Hematopoietic multipotent progenitor cell treated with erythropoietin and hydrocortisone succinate and interleukin-3 and kit ligand, for 6 days (in vitro differentiated cells): ENCODE results near the gene CYP2F1.
"Not testable (repeated sequence)": the region's sequence is repeated elsewhere in the genome, so short reads cannot be mapped to it uniquely, and the experiment has no call there.

Experiments used
- DNase-seq: peaks from one replicate; pipeline ENCODE4 v3.0.0-alpha.2; 2015

The CYP2F1 gene

DNA sequence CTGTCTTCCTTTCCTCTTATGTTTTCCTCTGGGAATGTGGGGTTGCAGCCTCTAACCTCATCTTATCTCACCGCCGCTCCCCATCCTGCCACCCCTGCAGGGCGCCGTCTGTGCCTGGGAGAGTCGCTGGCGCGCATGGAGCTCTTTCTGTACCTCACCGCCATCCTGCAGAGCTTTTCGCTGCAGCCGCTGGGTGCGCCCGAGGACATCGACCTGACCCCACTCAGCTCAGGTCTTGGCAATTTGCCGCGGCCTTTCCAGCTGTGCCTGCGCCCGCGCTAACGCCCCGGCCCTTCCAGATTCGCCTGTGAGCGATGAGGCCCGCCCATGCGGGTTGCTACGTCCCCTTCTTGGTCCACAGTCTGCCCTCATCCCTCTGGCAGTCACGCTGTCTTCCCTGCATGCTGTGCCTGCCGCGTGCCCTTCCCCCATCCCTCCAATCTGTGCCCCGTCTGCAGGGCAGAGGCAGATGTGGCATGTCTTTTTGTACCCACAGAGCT, 13.6 kb downstream of the CYP2F1 start:
- peak; percentile 80 for DNase-seq

DNA sequence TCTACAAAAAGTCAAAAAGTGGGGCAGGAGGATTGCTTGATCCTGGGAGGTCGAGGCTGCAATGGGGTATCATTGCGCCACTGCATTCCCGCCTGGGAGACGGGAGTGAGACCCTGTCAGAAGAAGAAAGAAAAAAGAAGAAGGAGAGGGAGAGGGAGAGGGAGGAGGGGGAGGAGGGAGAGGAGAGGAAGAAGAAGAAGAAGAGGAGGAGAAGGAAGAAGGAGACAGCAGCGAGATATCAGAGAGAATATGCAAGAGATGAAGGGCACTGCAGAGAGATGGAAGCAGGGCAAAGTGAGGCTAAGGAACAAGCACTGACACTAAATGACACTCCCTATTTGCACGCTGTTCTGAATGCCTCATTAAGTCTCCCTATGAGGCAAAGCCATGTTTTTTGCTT, 14.5 kb downstream of the CYP2F1 start:
- DNase-seq: no peak

- DNase-seq: no peak
Observed at GRCh38 chr19:41131186-41131585, 17.0 kb downstream of the CYP2F1 start.

- no peak for DNase-seq
Observed at GRCh38 chr19:41133260-41133659, 19.0 kb downstream of the CYP2F1 start.

GRCh38 chr19:41134616-41135015, 20.4 kb downstream of the CYP2F1 start:
- no peak for DNase-seq

GRCh38 chr19:41135390-41136384, 21.5 kb downstream of the CYP2F1 start:
- DNase-seq: peak; percentile 50

GRCh38 chr19:41136636-41137455, 22.6 kb downstream of the CYP2F1 start:
- peak; percentile 55 for DNase-seq

DNA sequence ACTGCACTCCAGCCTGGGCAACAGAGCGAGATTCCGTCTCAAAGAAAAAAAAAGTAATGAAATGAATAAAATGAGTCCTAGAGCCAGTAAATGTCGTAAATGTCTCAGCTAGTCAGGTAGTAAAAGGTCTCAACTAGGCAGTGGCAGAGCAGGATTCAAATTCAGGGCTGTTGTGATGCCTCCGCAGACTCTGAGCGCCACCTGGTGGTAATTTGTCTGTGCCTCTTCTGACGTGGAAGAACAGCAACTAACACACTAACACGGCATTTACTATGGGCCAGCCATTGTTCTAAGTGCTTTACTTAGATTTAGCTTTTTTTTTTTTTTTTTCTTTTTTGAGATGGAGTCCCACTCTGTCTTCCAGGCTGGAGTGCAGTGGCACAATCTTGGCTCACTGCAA, 30.2 kb downstream of the CYP2F1 start:
- peak; percentile 94 for DNase-seq

GRCh38 chr19:41149831-41150230, 35.6 kb downstream of the CYP2F1 start:
- DNase-seq: no peak

DNA sequence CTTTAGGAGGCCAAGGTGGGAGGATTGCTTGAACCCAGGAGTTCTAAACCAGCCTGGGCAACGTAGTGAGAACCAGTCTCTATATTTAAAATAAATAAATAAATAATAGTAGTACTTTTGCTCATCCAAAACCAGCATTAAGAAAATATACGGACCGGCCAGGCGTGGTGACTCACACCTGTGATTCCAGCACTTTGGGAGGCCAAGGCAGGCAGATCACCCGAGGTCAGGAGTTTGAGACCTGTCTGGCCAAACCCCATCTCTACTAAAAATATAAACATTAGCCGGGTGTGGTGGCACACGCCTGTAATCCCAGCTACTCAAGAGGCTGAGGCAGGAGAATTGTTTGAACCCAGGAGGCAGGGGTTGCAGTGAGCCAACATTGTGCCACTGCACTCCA, 36.8 kb downstream of the CYP2F1 start:
- not testable (repeated sequence) for DNase-seq

DNA sequence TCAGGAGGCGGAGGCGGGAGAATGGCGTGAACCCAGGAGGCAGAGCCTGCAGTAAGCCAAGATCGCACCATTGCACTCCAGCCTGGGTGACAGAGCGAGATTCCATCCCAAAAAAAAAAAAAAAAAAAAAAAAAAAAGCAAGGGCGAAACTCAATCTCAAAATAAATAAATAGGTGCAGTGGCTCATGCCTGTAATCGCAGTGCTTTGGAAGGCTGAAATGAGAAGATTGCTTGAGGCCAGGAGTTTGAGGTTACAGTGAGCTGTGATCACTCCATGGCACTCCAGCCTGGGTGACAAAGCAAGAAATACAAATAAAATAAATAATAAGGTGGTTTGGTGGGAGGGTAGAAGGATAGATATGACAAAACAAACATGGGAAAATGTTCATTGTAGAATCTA, 39.8 kb downstream of the CYP2F1 start:
- DNase-seq: no peak

DNA sequence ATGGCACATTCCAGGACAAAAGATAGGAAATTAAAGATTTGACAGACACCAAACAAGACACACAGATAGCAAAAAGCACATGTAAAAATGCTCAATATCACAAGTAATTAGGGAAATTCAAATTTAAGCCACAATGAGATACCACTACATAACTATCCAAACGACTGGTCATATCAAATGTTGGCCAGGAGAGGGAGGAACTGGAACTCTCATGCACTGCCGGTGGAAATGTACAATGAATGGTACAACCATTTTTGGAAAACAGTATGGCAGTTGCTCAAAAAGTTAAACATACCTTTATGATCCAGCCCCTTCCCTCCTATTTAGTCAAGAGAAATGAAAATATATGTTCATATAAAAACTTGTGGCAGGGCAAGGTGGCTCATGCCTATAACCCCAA, 42.0 kb downstream of the CYP2F1 start:
- DNase-seq: peak; percentile 23

GRCh38 chr19:41159881-41160280, 45.6 kb downstream of the CYP2F1 start:
- peak; percentile 94 for DNase-seq

- no peak for DNase-seq
Observed at GRCh38 chr19:41161903-41162302, 47.7 kb downstream of the CYP2F1 start.

DNA sequence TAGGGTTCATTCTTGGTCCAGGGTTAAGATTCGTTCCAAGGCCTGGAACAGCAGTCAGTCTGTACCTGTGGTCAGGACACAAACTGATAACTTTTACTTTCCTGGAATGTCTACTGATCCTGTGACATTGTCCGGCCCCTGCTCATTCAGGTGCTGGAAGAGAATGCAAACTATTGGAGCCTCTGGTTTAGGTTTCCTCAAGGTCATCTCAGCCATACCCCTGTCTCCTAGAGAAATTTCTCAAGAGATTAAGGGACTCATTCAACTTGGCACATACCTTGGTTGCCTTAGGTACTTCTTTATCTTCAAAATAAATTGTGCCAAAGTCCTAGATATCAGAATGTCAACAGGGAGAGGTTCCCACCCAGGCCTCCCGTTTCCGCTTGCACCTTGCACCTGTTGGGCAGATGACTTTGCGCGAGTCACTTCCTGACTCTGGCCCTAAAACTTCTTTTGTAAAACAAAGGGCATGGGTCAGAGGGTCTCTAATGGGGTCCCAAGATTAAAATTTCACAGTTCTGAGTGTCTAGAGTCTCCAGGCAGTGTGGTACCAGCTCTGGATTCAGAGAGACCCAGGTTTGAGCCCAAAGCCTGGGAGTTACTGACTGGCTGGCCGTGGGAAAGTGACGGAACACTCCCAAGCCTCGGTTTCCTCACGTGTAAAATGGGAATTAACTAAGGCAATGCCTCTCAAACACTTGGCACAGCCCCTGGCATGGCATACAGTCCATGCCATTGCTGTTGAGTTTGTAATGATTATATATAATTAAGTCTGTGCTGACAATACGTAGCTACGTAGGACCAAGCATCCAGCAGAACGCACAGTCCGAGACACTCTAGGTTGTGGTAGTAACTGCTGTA, 52.9 kb downstream of the CYP2F1 start:
- no peak for DNase-seq

DNA sequence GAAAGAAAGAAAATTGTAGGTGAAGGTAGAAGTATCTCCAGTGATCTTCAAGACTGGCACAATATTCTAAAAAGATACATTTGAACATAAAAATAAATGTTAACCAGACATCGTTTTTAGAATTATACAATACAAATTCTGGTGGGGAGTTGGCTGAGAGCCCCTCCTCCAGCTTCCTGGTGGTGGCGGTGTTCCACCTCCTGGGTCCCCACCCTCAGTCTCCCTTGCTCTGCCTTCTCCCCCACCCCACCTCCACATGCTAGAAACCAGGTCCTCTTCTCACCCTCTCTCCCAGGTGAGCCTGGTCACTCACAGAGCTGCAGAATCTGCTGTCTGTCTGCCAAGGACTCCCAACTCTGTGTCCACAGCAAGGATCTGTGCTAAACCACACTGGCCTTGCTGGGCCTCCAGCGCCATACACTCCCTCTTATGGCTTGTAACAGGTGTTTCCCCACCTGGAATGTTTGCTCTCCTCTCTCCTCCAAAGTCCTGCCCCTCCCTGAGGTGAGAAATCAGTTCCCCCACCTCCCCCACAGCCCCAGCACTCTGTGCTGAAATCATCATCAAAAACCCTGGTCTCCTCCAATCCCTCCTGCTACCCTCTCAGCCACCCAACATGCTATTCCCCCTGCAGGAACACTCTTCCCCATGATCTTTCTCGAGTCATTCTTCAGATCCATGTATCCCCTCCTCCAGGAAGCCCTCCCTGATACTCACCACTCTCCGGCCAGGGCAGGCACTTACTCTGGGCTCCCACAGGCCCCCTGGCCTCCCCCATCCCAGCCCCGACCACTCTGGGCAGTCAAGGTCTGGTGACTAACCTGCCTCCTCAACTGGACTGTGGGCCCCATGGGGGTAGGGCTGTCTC, 58.3 kb downstream of the CYP2F1 start:
- DNase-seq: no peak

- DNase-seq: no peak
Observed at GRCh38 chr19:41174297-41174928, 60.2 kb downstream of the CYP2F1 start.

GRCh38 chr19:41175801-41176777, 61.9 kb downstream of the CYP2F1 start:
- peak; percentile 80 for DNase-seq
